Loucy (cell line): Measurements from ENCODE around the gene LOC101059915.

Experiments used
- H2AFZ ChIP-seq: fragments of 200-600 bp; sonication (generic); 2 replicates; pipeline ENCODE4 v1.6.0; 2016; ENCODE audit warnings: antibody characterized with exemption, mild to moderate bottlenecking, low read length, moderate library complexity
- H3F3A ChIP-seq: fragments of 200-600 bp; 2 replicates; pipeline ENCODE4 v1.6.0; 2016; ENCODE audit warnings: antibody characterized with exemption, low read depth, mild to moderate bottlenecking
- H3K27me3 ChIP-seq: fragments of 200-600 bp; sonication (generic); 2 replicates; pipeline ENCODE4 v1.6.1; 2014; ENCODE audit warnings: low read length, mild to moderate bottlenecking; ENCODE audit not compliant: insufficient read depth, poor library complexity, severe bottlenecking
- H3K36me3 ChIP-seq: fragments of 200-600 bp; sonication (generic); 2 replicates; pipeline ENCODE4 v1.6.1; 2016; ENCODE audit warnings: low read length; ENCODE audit not compliant: insufficient read depth
- H3K4me1 ChIP-seq: fragments of 200-600 bp; sonication (generic); 2 replicates; pipeline ENCODE4 v1.5.1; 2014; ENCODE audit warnings: low read length, mild to moderate bottlenecking; ENCODE audit not compliant: insufficient read depth, poor library complexity, severe bottlenecking
- H3K4me2 ChIP-seq: fragments of 200-600 bp; sonication (generic); 2 replicates; pipeline ENCODE4 v1.6.0; 2014; ENCODE audit warnings: antibody characterized with exemption, low read length, low read depth, mild to moderate bottlenecking; ENCODE audit not compliant: poor library complexity, severe bottlenecking
- H3K4me3 ChIP-seq: fragments of 200-600 bp; sonication (generic); 2 replicates; pipeline ENCODE4 v1.5.1; 2014; ENCODE audit warnings: low read length, mild to moderate bottlenecking, mixed read lengths; ENCODE audit not compliant: poor library complexity, severe bottlenecking
- H3K79me2 ChIP-seq: fragments of 200-600 bp; sonication (generic); 2 replicates; pipeline ENCODE4 v1.6.1; 2014; ENCODE audit warnings: low read length; ENCODE audit not compliant: insufficient read depth
- H3K9ac ChIP-seq: fragments of 200-600 bp; sonication (generic); 2 replicates; pipeline ENCODE4 v1.6.0; 2014; ENCODE audit warnings: mild to moderate bottlenecking, low read depth, low read length, moderate library complexity; ENCODE audit not compliant: poor library complexity, severe bottlenecking
- H3K9me2 ChIP-seq: fragments of 200-600 bp; sonication (generic); replicated peaks from 2 replicates; pipeline ENCODE4 v1.6.1; 2016; ENCODE audit warnings: low read depth, low read length, mixed read lengths
- H3K9me3 ChIP-seq: fragments of 200-600 bp; sonication (generic); 2 replicates; pipeline ENCODE4 v1.6.1; 2014; ENCODE audit warnings: mild to moderate bottlenecking, antibody characterized with exemption, low read length, low read depth; ENCODE audit not compliant: insufficient read depth
- H4K20me1 ChIP-seq: fragments of 200-600 bp; sonication (generic); 2 replicates; pipeline ENCODE4 v1.6.0; 2014; ENCODE audit warnings: antibody characterized with exemption, low read length, mild to moderate bottlenecking; ENCODE audit not compliant: insufficient read depth, poor library complexity, severe bottlenecking
- CTCF ChIP-seq: fragments of 200-600 bp; sonication (generic); conservative IDR thresholded peaks from 2 replicates; pipeline ENCODE4 v1.5.1; 2014; ENCODE audit warnings: mild to moderate bottlenecking, antibody characterized with exemption, low read length
- EZH2phosphoT487 ChIP-seq: fragments of 200-600 bp; IDR thresholded peaks from 2 replicates; pipeline ENCODE4 v1.6.1; 2018; ENCODE audit warnings: antibody characterized with exemption, mild to moderate bottlenecking, moderate library complexity, borderline replicate concordance

Gene LOC101059915

GRCh38 chrX:71652405-71652804, 14.9 kb upstream of the LOC101059915 start:
- no peaks in the 10 kb centered on the region for H3K9me3 ChIP-seq
- H3K4me3 ChIP-seq: no peak overlapping the region
- no peaks in the 10 kb centered on the region for H3K9me2 ChIP-seq
- no peak for TF ChIP-seq EZH2phosphoT487
- TF ChIP-seq CTCF: peak; percentile 67
- H3K36me3 ChIP-seq: no peaks in the 10 kb centered on the region
- no peak overlapping the region for H3K9ac ChIP-seq
- H3K4me2 ChIP-seq: no peak overlapping the region
- no peaks in the 10 kb centered on the region for H3K4me1 ChIP-seq
- peak overlapping the region; percentile 30; the same call in 1 of the 2 replicates for H2AFZ ChIP-seq
- no peaks in the 10 kb centered on the region for H3F3A ChIP-seq
- H3K27me3 ChIP-seq: no peaks in the 10 kb centered on the region
- no peaks in the 10 kb centered on the region for H3K79me2 ChIP-seq
- no peaks in the 10 kb centered on the region for H4K20me1 ChIP-seq

- TF ChIP-seq CTCF (no peak), EZH2phosphoT487 (no peak)
- no peak overlapping the region for H2AFZ ChIP-seq
- H3F3A ChIP-seq: no peaks in the 10 kb centered on the region
- no peaks in the 10 kb centered on the region for H3K9me2 ChIP-seq
- no peaks in the 10 kb centered on the region for H3K4me1 ChIP-seq
- no peaks in the 10 kb centered on the region for H3K9me3 ChIP-seq
- no peaks in the 10 kb centered on the region for H4K20me1 ChIP-seq
- no peaks in the 10 kb centered on the region for H3K79me2 ChIP-seq
- H3K4me2 ChIP-seq: no peak overlapping the region
- H3K9ac ChIP-seq: no peak overlapping the region
- H3K36me3 ChIP-seq: no peaks in the 10 kb centered on the region
- H3K4me3 ChIP-seq: no peak overlapping the region
- H3K27me3 ChIP-seq: no peaks in the 10 kb centered on the region
These were observed 14.0 kb upstream of the LOC101059915 start for GRCh38 chrX:71653344-71653743.

DNA sequence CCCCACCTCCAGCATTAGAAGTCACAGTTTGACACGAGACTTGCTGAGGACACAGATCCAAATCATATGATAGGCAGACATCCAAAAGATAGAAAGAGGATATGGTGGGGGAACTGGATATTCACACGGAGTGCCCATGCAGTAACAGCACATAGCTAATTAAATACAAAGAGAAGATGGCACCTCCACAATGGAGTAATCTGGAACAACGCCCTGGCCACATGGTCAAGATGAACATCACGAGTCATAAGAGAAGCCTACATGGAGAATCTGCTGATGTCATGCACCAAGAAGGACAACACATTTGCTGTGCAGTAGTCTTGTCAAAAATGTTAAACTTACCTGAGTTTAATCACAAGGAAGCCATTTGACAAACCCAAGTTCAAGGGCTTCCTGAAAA, 10.1 kb upstream of the LOC101059915 start:
- H3K9ac ChIP-seq: no peak overlapping the region
- H3K4me3 ChIP-seq: no peak overlapping the region
- H3K36me3 ChIP-seq: no peaks in the 10 kb centered on the region

More for the DNA sequence above, 10.1 kb upstream of the LOC101059915 start:
- Histone ChIP-seq H3K79me2 (no peaks in the 10 kb centered on the region), H3K4me1 (no peaks in the 10 kb centered on the region), H3K9me2 (no peaks in the 10 kb centered on the region), H2AFZ (no peak overlapping the region), H4K20me1 (no peaks in the 10 kb centered on the region), H3F3A (no peaks in the 10 kb centered on the region), H3K4me2 (no peak overlapping the region), H3K9me3 (no peaks in the 10 kb centered on the region), H3K27me3 (no peaks in the 10 kb centered on the region)
- no peak for TF ChIP-seq EZH2phosphoT487
- TF ChIP-seq CTCF: no peak
